Suppressor macrophage treated with lipopolysaccharide for 1 hour (primary cell): ENCODE measurements around the gene KIAA0825.

ENCODE experiments used
- DNase-seq, 3 donors: peaks; one replicate each; pipeline ENCODE4 v3.0.0-alpha.2; 2020 to 2022

KIAA0825 gene

GRCh38 chr5:94508461-94509148, 109.8 kb downstream of the KIAA0825 start:
- DNase-seq, result no peak

- DNase-seq, result peak in 1 of 3 donors; percentile 20
Observed at GRCh38 chr5:94505327-94506068, 112.9 kb downstream of the KIAA0825 start.

- DNase-seq, result no peak
Observed at GRCh38 chr5:94503677-94504076, 114.7 kb downstream of the KIAA0825 start.

GRCh38 chr5:94501365-94501764, 117.0 kb downstream of the KIAA0825 start:
- DNase-seq, result no peak

GRCh38 chr5:94499806-94500205, 118.6 kb downstream of the KIAA0825 start:
- DNase-seq, result no peak

GRCh38 chr5:94498199-94498598, 120.2 kb downstream of the KIAA0825 start:
- no peak for DNase-seq

GRCh38 chr5:94485067-94485466, 133.3 kb downstream of the KIAA0825 start:
- peak; percentile 29 to 61 (median 59) for DNase-seq

GRCh38 chr5:94481059-94481458, 137.3 kb downstream of the KIAA0825 start:
- no peak for DNase-seq

- no peak for DNase-seq
Observed at GRCh38 chr5:94480486-94480885, 137.9 kb downstream of the KIAA0825 start.

- no peak for DNase-seq
Observed at GRCh38 chr5:94473936-94474335, 144.5 kb downstream of the KIAA0825 start.

GRCh38 chr5:94471521-94471920, 146.9 kb downstream of the KIAA0825 start:
- DNase-seq, result no peak

- no peak for DNase-seq
Observed at GRCh38 chr5:94470802-94471201, 147.6 kb downstream of the KIAA0825 start.

- no peak for DNase-seq
Observed at GRCh38 chr5:94469894-94470329, 148.5 kb downstream of the KIAA0825 start.

- DNase-seq, result no peak
Observed at GRCh38 chr5:94467954-94468930, 150.2 kb downstream of the KIAA0825 start.

GRCh38 chr5:94467346-94467953, 151.0 kb downstream of the KIAA0825 start:
- DNase-seq, result no peak

GRCh38 chr5:94463739-94464138, 154.7 kb downstream of the KIAA0825 start:
- DNase-seq, result no peak

- no peak for DNase-seq
Observed at GRCh38 chr5:94461131-94461530, 157.3 kb downstream of the KIAA0825 start.

GRCh38 chr5:94459915-94460314, 158.5 kb downstream of the KIAA0825 start:
- no peak for DNase-seq

GRCh38 chr5:94457788-94458187, 160.6 kb downstream of the KIAA0825 start:
- no peak for DNase-seq

- DNase-seq, result no peak
Observed at GRCh38 chr5:94445726-94446125, 172.7 kb downstream of the KIAA0825 start.

GRCh38 chr5:94442991-94443390, 175.4 kb downstream of the KIAA0825 start:
- peak in 1 of 3 donors; percentile 12 for DNase-seq

GRCh38 chr5:94442076-94442475, 176.3 kb downstream of the KIAA0825 start:
- no peak for DNase-seq

- no peak for DNase-seq
Observed at GRCh38 chr5:94440015-94440414, 178.4 kb downstream of the KIAA0825 start.
